LNCAP (cell line): ENCODE results near the gene KEAP1.

Source experiments
- TF ChIP-seq, protein P1 (sequence below): fragments of 450-650 bp; IDR thresholded peaks from 2 replicates; pipeline ENCODE4 v1.5.1; 2017; ENCODE audit warnings: mild to moderate bottlenecking

Gene KEAP1

DNA sequence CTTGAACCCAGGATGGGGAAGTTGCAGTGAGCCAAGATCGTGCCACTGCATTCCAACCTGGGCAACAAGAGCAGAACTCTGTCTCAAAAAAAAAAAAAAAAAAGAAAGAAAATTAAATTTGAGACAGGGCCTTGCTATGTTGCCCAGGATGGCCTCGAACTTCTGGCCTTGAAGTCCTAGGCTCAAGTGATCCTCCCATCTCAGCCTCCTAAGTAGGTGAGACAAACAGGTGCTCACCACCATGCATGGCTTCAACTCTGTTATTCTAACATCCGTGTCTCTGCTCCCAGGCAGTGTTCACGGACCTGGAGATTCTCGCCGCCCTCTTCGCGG is 42.5 kb downstream of the KEAP1 start:
- TF ChIP-seq, protein P1, sequence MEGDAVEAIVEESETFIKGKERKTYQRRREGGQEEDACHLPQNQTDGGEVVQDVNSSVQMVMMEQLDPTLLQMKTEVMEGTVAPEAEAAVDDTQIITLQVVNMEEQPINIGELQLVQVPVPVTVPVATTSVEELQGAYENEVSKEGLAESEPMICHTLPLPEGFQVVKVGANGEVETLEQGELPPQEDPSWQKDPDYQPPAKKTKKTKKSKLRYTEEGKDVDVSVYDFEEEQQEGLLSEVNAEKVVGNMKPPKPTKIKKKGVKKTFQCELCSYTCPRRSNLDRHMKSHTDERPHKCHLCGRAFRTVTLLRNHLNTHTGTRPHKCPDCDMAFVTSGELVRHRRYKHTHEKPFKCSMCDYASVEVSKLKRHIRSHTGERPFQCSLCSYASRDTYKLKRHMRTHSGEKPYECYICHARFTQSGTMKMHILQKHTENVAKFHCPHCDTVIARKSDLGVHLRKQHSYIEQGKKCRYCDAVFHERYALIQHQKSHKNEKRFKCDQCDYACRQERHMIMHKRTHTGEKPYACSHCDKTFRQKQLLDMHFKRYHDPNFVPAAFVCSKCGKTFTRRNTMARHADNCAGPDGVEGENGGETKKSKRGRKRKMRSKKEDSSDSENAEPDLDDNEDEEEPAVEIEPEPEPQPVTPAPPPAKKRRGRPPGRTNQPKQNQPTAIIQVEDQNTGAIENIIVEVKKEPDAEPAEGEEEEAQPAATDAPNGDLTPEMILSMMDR, result no peak

DNA sequence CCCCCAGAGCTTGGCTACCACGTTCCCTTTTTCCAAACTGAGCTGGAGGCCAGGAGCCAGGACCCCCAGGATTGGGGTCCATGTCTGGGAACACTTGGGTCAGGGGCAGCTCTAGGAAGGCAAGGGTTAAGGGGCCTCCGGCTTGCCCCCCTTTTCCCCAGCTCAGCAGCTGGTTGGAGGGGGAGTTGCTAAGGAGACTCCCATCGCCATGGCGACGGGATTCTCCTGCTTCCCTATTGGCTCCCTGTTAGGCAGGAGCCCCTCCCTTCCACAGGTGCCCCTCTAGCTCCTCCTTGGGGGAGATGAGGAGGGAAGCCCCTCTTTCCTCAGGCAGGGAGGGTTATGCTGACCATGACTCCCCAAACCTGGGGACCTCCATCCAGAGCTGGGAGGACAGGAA is 48.9 kb downstream of the KEAP1 start:
- TF ChIP-seq, protein P1, result no peak

DNA sequence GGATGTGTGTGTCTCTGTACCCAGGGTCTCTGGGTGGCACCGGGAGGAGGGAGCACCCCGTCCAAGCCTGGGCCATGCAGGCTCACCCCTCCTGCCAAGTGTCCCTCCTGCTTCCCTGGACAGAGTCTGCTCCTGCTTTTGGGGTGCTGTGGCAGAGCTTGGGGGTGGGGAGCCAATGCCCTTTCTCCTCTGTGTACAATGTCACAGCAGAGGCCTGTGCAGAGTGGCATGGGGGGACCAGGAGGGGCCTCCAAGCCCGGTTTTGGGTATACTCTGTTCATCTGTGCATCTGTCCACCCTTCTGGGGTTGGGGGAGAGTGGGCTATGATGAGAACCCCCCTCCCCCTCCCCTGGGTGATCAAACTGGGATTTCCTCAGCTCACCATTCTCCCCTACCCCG is 49.3 kb downstream of the KEAP1 start:
- TF ChIP-seq, protein P1, result no peak

DNA sequence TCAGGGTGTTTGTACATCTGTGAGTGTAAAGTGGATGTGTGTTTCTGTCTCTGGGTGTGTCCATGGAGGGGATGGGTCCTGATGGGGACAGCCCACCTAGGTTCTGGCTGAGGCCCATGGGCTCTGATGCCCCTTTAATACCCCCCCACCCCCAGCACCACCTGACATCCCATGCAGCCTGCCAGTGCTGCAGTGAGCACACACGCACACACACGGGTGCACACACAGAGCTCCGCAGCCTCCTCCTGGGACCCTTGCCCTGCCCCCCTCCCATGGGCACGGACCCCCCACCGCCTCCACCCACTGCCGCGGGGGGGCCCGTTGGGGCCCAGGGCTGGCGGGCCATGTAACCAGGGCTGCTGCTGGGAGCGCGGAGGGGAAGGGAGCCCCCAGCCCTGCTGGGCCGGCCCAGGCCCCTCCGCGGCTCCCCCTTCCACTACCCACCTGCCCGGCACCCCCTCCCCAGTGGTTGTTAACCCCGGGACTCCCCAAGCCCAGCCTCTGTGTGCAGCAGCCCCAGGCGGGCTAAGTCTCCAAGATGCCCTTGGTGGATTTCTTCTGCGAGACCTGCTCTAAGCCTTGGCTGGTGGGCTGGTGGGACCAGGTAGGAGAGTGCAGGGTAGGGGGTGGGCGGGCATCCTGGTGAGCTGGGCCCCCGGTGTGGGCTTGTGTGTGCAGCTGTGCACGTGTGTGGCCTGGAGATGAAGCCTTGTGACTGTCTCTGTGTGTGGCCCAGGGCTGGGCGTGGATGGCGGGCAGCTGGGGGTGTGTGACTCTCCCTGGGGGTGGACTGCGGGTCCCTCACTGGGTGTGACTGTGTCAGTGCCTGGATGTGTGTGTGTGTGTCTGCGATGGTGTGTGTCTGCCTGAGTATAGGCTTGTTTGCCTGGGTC is 50.2 kb downstream of the KEAP1 start:
- TF ChIP-seq, protein P1, result no peak

DNA sequence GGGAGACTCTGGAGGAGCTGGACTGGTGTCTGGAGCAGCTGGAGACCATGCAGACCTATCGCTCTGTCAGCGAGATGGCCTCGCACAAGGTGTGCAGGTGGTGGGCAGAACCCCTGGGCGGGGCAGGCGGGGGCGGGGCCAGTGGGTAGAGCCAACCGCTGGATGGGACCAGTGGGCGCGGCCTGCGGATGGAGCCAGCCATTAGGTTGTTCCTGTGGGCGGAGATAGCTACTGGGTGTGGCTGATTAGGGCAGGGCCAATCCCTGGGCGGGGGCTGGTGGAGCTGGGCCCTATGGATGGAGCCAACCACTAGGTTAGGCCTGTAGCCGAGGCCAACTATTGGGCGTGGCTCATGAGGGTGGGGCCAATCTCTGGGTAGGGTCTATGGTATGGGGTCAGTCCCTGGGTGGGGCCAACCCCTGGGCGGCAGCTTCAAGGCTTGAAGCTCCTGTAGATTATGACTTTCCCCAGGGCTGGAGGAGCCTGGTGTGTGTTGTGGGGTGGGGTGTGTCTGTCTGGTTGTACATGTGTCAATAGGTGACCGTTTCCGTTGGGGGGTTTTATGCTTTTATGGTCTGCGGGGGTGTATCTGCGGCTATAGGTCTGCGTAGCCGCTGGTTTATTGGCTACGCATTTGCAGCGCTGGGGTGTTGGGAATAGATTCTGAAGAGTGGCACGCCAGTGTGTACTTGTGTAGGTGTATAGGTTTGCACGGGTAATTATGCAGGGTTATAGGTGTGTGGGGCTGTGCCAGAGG is 52.1 kb downstream of the KEAP1 start:
- TF ChIP-seq, protein P1, result no peak

DNA sequence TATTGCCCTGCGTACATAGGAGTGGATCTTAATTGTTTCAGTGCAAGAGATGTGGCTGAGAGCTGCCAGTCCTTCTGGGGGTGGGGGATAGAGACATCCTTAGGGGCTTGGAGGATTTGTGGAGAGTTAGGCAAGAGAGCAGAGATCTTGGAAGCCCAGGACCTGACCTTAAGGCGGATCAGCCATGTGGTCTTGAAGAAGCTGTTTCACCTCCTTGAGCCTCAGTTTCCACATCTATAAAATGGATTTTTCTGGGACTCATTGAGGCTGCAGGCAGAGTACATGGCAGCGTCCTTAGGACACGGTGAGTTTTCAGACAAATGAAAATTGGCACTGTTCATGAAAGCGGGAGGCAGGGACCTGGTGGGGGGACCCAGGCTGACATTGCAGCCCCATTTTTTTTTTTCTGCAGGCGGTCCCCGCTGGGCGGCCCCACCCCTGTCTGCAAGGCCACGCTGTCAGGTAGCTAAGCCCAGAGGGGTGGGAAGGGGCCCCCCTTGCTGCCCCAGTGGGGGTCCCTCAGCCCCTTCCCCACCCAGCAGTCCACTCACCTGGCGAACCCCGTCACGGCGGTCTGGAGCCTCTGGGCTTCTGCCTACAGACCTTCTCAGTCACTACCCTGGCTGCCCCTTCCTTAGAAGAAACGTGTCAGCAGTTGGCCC is 52.8 kb downstream of the KEAP1 start:
- TF ChIP-seq, protein P1, result no peak

DNA sequence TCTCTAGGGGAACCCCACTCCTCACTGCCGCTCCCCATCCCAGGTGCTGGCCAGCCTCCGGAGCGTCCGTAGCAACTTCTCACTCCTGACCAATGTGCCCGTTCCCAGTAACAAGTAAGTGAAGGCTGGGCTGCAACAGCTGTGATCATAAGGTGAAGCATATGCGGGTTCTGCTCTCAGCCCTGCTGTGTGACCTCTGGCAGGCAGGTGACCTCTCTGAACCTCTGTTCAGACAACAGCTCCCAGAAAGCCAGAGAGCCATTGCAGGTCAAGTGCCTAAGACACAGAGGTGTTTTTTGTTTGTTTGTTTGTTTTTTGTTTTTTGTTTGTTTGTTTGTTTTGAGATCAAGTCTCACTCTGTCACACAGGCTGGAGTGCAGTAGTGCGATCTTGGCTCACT is 54.1 kb downstream of the KEAP1 start:
- TF ChIP-seq, protein P1, result no peak
